ENCODE results near the gene RRP1.

DNA sequence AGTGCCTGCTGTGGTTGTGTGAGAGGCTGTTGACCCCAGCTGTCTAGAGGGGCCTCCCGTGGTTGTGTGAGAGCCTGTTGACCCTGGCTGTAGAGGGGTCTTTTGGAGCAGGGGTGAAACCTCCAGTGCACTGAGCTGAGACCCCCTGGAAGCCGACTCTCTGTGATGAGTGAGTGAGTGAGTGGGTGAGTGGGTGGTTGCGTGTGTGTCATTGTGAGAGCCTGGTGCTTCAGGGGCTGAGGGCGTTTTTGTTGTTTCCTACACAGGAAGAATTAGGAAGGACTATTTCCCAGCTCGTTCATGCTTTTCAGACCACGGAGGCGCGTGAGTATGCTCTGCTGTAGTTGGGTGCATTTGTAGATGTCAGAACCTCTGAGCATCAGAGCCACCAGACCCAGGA, 3.0 kb downstream of the RRP1 start:
- TF ChIP-seq ZNF274 (IDR thresholded peaks at IDR 0.05; ENCODE audit: low read depth, low read length) (no peak), YY1 (IDR thresholded peaks at IDR 0.05; ENCODE audit: insufficient read depth, insufficient read length) (no peak)
